ENCODE measurements around the gene PIGZ.
A peak's percentile ranks its signal among the peaks of the same experiment; 100 is the strongest.
"Not testable (repeated sequence)": the region's sequence is repeated elsewhere in the genome, so short reads cannot be mapped to it uniquely, and the experiment has no call there.

Gene PIGZ

DNA sequence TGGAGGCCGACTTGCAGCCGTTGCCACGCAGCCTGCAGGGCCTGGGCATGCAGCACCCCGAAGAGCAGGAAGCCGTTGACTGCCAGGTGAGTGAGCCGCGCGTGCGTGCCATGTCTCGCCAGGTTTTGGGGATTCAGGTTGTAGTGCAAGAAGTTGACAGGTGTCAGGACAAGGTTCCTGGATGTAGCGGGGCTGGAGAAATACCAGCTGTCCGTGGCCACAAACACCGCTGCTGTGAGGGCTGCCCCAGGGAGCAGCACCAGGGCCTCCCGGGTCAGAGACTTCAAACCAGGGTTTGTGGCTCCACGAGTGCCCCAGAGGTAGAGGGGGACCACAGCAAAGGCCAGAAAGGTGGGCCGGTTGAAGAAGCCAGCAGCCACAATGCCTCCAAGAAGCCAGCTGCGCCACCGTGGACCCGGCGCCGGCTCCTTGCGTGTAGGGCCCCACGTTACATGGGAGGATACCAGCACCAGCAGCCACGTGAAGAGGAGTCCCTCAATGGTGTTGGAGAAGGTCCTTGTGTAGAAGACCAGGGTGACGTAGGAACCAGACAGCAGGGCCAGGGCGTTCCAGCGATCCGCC, 20.7 kb downstream of the PIGZ start:
- no peak for DNase-seq

DNA sequence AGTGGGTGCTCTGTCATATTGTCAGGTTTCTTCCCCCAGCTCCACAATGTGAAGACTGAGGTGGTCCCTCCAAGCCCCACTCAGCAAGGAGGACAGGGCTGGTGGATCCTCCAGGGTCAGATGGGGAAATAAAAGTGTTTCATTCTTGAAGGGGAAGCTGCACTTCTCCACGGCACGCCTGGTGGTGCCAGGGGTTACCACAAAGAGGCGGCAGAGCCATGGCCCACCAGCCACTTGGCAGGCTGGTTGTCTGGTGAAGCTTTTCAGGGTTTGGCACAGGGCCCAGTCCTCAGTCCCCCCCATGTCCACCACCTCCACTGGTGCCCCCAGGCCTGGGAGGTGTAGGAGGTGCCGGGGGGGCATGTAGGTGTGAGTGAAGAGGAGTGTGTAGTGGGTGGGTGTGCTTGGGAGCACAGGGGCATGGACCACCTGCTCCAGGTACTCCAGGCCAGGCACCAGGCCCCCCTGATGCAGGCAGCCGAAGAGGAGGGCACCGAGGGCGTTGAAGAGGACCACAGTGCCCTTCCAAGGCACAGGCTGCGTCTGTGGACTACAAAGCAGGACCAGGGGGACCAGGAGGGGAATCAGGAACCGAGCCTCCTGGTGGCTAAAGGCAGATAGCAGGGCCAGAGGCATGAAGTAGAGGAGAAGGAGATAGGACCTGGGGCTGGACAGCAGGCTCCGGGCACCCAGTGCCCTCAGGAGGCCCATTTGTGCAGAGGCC, 21.3 kb downstream of the PIGZ start:
- no peak for DNase-seq

DNA sequence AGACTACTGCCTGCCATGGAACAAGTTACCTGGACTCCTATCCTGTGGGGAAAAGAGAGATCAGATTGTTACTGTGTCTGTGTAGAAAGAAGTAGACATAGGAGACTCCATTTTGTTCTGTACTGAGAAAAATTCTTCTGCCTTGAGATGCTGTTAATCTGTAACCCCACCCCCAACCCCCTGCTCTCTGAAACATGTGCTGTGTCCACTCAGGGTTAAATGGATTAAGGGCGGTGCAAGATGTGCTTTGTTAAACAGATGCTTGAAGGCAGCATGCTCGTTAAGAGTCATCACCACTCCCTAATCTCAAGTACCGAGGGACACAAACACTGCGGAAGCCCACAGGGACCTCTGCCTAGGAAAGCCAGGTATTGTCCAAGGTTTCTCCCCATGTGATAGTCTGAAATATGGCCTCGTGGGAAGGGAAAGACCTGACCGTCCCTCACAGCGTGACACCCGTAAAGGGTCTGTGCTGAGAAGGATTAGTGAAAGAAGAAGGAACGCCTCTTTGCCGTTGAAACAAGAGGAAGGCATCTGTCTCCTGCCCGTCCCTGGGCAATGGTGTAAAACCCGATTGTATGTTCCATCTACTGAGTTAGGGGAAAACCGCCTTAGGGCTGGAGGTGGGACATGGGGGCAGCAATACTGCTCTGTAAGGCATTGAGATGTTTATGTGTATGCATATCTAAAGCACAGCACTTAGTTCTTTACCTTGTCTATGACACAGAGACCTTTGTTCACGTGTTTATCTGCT, 24.4 kb downstream of the PIGZ start:
- DNase-seq: not testable (repeated sequence)

DNA sequence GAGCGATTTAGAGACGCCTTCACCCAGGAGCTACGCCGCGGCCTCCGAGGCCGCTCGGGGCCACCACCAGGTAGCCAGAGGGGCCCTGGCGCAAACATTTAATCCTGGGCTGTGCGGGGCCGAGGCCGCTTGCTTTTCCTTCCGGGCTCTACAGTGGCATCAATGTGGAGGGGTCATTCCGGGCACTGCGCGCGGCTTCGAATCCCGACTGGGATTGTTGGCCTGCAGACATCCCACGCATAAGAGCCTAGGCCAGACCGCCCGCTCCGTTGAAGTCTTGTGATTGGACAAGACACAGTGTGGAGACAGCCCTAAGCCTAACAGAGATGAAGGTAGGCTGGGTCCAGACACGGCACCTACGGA, 25.7 kb downstream of the PIGZ start:
- no peak for DNase-seq

DNA sequence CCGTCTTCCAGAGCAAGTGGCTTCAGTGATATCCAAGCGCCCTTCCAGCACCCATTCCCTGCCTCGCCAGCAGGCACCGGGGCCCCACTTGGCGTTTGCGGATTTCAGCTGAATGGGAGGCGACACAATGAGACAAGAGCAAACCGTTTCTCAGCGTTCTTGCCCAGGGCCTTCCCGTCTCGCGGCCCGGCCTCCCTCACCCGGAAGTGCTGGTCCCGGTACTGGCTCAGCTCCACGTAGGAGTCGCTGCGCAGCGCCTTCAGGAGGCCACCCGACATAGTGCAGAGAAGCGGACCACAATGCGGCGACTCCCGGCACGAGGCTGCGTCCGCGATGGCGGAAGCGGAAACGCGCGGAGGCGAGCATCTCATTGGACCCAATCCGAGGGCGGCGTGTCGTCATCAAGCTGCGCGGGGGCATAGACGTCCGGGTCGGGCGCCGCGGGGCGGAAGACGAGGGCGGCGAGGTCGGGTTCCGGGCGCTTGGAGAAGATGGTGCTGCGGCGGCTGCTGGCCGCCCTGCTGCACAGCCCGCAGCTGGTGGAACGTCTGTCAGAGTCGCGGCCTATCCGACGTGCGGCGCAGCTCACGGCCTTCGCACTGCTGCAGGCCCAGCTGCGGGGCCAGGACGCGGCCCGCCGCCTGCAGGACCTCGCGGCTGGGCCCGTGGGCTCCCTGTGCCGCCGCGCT, 26.3 kb downstream of the PIGZ start, which contains the start of gene NCBP2:
NCBP2 (minus strand) TSS at position 303 of the 689 bp plus-strand sequence; CDS start at position 278, 25 bp downstream.
- peak; percentile 100 for DNase-seq

DNA sequence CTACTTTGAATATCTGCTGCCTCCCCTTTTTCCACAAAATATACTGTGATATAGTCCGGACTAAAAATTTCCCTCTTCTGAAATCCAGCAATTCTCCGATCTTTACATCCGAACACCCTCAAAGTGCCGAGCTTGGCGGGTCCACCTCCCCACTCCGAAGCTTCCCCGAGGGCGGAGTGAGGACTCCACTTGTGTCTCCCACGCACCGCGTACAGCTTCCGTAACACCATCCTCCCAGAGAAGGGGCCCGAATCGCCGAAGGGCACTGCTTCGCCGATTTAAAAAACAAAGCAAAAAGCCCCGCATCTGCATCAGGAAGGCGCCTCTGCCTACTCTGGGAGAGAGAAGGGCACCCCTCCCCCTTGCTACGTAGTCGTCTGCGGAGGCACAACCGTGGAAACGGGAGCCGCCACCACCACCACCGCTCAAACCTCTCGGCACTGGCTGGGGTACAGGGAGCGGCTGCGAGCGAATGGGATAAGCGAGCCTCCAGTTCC, 26.9 kb downstream of the PIGZ start:
- DNase-seq: peak; percentile 57

DNA sequence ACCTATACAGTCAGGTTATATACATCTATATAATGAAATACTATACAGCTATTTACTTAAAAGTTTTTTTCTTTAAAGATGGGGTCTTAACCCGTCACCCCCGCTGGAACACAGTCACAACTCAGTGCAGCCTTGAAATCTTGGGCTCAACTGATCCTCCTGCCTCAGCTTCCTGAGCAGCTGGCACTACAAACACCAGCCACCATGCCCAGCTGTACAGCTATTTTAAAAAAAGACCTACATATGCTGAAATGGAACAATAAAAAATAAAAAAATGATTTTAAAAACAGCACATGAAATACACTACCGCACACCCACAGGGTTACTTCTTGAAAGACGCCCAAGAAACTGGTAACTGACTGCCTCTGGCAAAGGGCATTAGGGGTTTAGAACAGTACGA, 30.1 kb downstream of the PIGZ start:
- no peak for DNase-seq

DNA sequence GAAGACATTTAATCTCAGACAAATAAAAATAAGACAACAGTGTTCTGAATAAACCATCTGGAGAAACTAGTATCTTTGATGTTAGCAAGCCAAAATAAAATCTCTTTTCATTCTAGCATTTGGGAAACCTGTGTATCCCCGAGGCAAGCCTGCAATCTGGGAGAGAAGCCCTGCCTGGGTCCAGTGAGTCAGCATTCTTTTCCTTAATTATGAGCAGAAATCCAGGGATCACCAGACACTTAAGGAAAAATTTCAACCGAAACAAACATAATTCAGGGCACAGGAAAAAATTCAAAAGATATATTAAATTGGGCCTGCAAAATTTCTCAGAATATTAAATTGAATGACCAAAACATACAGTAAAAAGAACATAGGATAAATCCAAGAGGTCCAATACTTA, 30.5 kb downstream of the PIGZ start:
- no peak for DNase-seq

DNA sequence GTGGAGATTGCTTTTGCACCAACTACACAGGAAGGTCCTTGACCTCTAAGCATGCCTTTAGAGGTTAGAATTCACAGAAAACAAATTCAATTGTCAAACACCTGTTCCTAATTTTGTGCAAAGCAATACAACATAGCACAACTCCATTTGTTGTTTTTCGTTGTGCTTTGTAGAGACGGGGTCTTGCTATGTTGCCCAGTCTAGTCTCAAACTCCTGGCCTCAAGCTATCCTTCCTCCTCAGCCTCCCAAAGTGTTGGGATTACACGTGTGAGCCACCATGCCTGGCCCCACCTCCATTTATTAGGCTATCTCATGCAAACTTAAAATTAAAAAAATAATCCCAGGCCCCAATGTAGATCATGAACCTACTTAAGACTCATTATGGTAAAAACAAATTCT, 32.3 kb downstream of the PIGZ start:
- no peak for DNase-seq

DNA sequence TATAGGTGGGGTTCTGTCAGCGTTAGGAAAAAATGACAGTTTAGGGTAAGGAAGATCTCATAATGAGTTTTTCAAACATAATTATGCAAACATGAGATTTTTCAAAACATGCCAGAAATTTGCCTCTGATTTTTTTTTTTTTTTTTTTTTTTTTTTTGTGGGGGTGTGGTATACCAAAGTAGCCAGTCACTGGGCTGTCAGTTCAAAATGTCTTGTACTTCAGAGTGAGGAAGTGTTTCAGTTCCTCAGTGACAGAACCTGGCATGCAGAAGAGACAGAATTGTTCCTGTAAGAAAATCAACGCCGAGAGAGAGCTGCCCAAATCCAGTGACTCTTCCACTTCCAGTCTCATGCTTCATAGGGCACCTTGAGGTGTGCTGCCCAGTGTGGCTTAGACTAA, 36.0 kb downstream of the PIGZ start:
- DNase-seq: no peak

DNA sequence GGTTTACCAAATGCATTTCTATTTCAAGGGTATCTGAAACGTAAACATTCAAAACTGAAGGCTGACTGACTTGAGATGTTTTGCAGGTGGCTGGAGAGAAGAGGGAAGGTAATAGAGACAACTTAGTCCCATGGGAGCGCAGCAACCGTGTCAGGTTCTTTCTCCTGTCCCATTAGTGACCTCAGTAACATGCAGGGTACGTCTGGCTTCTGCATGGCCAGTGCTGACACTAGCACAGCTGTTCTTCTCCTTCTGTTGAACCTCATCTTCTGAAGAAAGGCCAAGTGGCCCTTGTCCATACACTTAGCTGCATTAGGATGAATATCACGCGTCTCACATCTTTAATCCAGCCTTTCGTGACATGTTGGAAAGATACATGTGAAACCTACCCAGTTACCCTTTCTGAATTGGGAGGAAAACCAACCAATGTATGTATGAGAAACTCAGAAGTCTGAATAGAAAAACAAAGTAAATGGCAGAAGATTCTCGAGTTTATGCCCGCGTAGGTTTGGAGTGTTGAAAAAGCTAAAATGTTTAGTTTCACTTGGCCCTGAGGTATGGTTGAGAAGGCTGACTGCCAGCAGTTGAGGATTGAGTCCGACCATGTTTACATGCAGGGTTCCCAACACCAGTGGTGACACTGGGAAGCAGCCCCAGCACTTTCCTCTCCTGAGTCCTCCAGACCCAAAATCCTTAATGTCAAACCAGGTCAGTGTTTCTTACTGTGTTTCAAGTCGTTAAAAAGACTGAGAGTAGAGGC, 36.6 kb downstream of the PIGZ start:
- no peak for DNase-seq

DNA sequence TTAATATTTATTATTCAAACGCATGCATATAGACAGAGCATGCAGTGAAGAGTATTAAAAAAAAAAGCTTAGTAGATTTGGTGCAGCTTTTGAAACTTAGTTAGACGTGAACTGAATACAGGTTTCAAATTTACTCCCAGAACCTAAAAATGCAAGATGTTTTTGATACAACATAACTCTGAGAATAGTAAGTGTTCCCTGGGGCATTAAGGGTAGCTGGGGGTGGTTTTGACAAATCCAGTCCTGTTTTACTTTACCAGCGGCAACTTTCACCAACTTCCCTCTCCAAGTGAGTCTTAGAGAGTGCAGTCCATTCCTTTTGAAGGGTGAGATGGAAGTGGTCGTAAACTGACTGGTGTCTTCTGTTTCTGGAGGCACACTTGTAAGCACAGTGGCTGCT, 37.5 kb downstream of the PIGZ start:
- no peak for DNase-seq

DNA sequence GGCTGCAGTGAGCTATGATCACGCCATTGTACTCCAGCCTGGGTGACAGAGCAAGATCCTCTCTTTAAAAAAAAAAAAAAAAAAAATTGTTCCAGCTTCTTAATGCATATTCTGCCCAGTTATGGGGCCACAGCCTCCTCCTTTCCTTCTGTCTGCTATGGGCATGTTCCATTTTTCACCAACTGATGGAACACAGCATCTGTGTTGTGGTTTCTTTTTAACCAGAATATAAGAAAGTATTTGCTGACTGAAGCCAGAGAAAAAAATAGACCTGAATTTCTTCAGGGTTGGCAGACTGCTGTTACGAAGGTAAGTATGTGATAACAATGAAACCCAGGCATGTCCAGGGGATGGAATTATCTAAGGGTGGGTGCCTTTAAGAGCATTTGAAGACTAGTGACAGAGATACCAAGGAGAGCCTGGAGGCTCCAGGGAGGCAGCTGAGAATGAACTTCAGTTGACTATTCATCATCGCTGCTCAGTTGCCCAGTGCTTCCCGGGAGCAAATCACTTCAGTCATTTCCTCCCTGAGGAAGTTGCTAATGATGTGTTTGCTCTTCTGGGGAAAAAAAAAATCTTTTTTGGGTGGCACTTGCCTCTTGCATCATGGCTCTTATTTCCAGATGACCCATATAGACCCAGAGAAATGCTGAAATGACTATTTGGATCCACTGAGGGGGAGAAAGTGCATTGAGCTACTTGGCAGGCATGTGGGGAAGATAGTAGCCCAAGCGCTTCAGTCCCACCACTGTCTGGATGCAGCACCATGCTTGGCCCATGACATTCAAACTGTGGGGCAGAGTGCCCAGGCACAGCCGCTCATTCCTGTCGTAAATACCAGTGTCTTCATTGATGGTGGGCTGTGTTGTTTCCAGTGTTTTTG, 40.8 kb downstream of the PIGZ start:
- no peak for DNase-seq

DNA sequence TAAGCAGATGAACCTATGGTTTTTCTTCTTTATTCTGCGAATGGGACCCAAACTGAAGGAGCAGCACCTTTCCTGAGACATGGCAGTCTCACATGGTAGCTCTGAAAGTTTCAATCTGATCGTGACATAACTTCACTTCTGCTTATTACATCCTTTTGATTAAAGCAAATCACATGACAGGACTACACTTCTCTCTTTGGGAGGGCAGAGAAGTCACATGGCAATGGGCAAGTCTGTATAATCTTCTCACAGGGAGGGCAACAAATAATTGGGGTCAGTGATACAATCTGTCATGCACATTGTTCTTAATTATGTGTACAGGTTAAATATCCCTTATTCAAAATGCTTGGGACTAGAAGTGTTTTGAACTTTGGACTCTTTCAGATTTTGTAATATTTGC, 47.9 kb downstream of the PIGZ start:
- DNase-seq: no peak

DNA sequence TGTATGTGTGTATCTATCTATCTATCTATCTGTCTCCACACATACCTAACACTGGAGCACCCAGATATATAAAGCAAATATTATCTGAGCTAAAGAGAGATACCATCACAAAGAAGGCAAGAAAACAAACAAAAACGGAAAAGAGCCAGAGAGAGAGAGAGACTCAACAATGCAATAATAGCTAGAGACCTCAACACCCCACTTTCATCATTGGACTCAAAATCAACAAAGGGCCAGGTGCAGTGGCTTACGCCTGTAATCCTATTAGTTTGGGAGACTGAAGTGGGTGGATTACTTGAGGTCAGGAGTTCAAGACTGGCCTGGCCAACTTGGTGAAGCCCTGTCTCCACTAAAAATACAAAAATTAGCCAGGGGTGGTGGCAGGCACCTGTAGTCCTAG, 49.7 kb downstream of the PIGZ start:
- no peak for DNase-seq

DNA sequence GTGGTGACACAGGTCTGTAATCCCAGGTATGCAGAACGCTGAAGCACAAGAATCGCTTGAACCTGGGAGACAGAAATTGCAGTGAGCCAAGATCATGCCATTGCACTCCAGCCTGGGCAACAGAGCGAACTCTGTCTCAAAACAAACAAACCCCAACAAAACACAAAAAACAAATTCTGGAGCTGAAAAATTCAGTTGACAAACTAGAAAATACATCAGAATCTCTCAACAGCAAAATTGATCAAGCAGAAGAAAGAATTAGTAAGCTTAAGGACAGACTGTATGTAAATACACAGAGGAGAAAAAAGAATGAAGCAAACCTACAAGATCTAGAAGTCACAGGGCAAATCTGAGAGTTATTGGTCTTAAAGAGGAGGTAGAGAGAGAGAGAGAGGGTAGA, 51.6 kb downstream of the PIGZ start:
- DNase-seq: no peak

DNA sequence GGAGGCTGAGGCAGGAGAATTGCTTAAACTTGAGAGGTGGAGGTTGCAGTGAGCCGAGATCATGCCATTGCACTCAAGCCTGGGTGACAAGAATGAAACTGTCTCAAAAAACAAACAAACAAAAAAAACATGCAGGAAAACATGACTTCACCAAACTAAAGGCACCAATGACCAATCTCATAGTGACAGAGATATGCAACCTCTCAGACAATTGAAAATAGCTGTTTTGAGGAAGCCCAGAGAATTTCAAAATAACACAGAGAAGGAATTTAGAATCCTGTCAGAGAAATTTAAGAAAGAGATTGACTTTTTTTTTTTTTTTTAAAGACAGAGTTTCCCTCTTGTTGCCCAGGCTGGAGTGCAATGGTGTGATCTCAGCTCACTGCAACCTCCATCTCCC, 52.4 kb downstream of the PIGZ start:
- no peak for DNase-seq

DNA sequence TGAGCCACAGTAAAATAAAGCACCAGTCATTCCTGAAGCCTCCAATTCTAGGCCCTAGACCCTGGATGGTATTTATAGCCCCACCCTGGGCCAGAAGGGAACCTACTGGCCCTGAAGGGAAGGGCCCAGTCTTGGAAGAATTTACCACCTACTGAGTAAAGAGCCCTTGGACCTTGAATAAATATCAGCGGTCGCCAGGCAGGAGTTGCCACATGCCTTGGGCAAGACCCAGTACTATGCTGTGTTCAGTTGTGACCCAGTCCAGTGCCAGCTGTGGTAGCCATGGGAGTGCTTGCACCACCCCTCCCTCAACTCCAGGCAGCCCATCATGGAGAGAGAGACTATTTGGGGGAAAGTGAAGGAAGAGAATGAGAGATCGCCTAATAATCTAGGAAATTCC, 53.3 kb downstream of the PIGZ start:
- DNase-seq: no peak

DNA sequence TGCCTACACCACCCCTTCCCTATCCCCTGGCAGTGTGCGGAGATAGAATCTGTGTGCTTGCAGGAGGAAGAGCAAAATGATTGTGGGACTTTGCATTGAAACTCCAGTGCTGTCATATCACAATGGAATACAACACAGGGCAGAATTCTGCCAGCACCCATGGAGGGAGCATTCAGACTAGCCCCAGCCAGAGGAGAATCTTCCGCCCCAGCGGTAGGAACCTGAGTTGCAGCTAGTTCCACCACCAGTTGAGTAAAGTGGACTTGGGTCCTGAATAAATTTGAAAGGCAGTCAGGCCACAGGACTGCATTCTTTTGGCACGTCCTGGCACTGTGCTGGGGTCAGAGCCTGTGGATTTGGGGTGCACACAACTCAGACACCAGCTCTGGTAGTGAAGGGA, 53.8 kb downstream of the PIGZ start:
- DNase-seq: no peak

DNA sequence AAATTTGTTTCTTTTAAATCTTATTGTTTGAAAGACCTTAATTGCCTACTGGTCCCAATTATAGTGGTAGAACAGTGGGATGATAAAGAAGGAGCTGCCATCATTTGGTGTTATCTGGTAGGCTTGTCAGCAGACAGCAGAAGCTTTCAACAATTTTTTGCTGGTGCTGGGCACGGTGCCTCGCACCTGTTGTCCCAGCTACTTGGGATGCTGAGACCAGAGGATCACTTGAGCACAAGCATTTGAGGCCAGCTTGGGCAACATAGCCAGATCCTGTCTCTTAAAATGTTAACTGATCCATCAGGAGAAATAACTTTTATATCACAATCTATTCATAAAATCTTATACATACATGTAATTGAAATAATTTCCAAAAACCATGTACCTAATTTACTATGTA, 64.9 kb downstream of the PIGZ start:
- no peak for DNase-seq

DNA sequence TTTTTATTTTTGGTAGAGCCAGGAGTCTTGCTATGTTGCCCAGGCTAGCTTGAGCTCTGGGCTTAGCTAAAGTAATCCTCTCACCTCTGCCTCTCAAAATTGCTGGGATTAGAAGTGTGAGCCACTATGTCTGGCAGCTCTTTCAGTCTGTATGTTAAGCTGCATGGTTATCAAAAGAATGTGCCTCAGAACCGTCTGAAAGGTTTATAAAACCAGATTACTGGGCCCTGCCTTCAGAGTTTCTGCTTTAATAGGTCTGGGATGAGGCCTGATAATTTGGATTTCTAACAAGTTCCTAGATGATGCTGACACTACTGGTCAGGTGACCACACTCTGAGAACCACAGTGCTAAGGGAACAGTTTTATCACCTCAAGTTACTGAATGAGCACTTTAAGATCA, 66.3 kb downstream of the PIGZ start:
- no peak for DNase-seq

DNA sequence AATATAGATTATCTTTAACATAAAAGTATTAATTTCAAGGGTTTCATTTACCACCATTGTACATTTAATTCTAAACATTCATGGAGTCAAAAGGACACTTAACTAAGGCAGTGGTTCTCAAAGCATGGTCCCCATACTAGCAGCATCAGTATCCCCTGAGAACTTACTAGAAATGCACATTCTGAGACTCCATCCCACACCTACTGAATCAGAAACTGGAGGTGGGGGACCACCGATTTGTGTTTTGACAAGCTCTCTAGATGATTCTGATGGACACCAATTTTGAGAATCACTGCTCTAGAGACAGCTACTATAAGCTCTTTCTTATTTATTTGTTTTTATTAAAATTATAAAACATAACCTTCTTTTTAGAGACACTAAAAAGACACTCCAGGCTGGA, 66.9 kb downstream of the PIGZ start:
- DNase-seq: no peak

Data from activated CD4-positive, alpha-beta T cell treated with anti-CD3 and anti-CD28 coated beads, Interleukin-2, amount 50 U/mL, for 1 hour (primary cell).